Measurements from ENCODE around the gene CYB5R3. TPM values are rescaled to one million over a fixed set of nuclear protein-coding genes. Genes with fewer than 3 reads are reported as not detected.

Gene CYB5R3
- polyA plus RNA-seq, 1 of the 3 experiments (the other 2 are of a cell fraction): 106 TPM

DNA sequence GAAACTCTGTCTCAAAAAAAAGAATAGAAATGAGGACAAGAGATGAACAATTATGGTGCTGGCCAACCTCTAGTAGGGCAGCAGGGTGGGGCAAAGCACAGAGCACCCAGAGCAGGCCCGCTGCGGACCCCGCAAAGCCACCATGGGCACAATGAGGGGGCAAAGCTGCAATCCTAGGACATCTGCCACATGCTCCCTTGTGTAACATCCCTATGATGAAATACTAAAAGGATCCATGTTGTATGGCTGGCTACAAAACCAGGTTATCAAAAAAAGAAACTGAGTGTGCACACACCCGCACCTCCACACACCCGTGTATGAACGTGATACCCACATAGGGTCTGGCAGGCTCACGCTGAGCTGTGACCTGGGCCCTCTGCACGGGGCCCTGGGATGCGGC lies 16.2 kb downstream of the CYB5R3 start:
- no peaks in the 10 kb centered on the region for H3K27me3 ChIP-seq (ENCODE audit: insufficient read depth)
- no peak overlapping the region for H3K4me2 ChIP-seq
- no peaks in the 10 kb centered on the region for H4K20me1 ChIP-seq (ENCODE audit: insufficient read depth)
- WGBS (ENCODE audit: low lambda C conversion rate): 98% methylated on average over 6 of the region's 9 CpGs
- no peak overlapping the region for H2AFZ ChIP-seq (ENCODE audit: low read depth)
- no peak for DNase-seq
- no peaks in the 10 kb centered on the region for H3K9me2 ChIP-seq
- peaks cover 23% of the 10 kb centered on the region for H3K79me2 ChIP-seq (ENCODE audit: insufficient read depth)
- peaks cover 5% of the 10 kb centered on the region for H3F3A ChIP-seq (replicated peaks; ENCODE audit: insufficient read depth)
- TF ChIP-seq POLR2AphosphoS5 (IDR thresholded peaks at IDR 0.05; ENCODE audit: low read depth, low read length) (no peak), FOXM1 (IDR thresholded peaks at IDR 0.05; ENCODE audit: low read depth) (no peak), GATA2 (CRISPR knock-in tag; IDR thresholded peaks at IDR 0.05) (no peak), JUND (IDR thresholded peaks at IDR 0.05) (no peak), RCOR1 (IDR thresholded peaks at IDR 0.05; ENCODE audit: low read length) (no peak), YY1 (IDR thresholded peaks at IDR 0.05; ENCODE audit: low read depth) (no peak), MXI1 (IDR thresholded peaks at IDR 0.05; ENCODE audit: low read depth, low read length) (no peak), NFIC (IDR thresholded peaks at IDR 0.05; ENCODE audit: borderline replicate concordance) (no peak), FOXJ3 (CRISPR knock-in tag; IDR thresholded peaks at IDR 0.05) (no peak), RAD21 (IDR thresholded peaks at IDR 0.05; ENCODE audit: low read length) (no peak), NRF1 (IDR thresholded peaks at IDR 0.05; ENCODE audit: low read depth, low read length) (no peak), TEAD4 (IDR thresholded peaks at IDR 0.05; ENCODE audit: borderline replicate concordance, insufficient read depth) (no peak), SIN3A (IDR thresholded peaks at IDR 0.05; ENCODE audit: borderline replicate concordance, low read depth, low read length) (no peak), GABPA (IDR thresholded peaks at IDR 0.05; ENCODE audit: low read depth) (no peak), RXRA (IDR thresholded peaks at IDR 0.05; ENCODE audit: borderline replicate concordance, low read depth) (no peak)
- TF ChIP-seq, protein P1, sequence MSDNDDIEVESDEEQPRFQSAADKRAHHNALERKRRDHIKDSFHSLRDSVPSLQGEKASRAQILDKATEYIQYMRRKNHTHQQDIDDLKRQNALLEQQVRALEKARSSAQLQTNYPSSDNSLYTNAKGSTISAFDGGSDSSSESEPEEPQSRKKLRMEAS (IDR thresholded peaks at IDR 0.05; ENCODE audit: low read depth): no peak
- TF ChIP-seq, protein P2, sequence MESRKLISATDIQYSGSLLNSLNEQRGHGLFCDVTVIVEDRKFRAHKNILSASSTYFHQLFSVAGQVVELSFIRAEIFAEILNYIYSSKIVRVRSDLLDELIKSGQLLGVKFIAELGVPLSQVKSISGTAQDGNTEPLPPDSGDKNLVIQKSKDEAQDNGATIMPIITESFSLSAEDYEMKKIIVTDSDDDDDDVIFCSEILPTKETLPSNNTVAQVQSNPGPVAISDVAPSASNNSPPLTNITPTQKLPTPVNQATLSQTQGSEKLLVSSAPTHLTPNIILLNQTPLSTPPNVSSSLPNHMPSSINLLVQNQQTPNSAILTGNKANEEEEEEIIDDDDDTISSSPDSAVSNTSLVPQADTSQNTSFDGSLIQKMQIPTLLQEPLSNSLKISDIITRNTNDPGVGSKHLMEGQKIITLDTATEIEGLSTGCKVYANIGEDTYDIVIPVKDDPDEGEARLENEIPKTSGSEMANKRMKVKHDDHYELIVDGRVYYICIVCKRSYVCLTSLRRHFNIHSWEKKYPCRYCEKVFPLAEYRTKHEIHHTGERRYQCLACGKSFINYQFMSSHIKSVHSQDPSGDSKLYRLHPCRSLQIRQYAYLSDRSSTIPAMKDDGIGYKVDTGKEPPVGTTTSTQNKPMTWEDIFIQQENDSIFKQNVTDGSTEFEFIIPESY (IDR thresholded peaks at IDR 0.05; ENCODE audit: borderline replicate concordance, low read depth): no peak
- no peak overlapping the region for H3K9ac ChIP-seq
- H3K4me3 ChIP-seq (ENCODE audit: low read depth in 2 of 2, low read length in 1 of 2): no peak overlapping the region
- H3K4me1 ChIP-seq (ENCODE audit: control insufficient read depth in 1 of 2, insufficient read depth in 2 of 2, low read depth in 1 of 2, low read length in 1 of 2): no peaks in the 10 kb centered on the region
- no peak overlapping the region for H3K27ac ChIP-seq (ENCODE audit: low read depth in 2 of 2, low read length in 1 of 2)
- ChIA-PET CTCF (interaction anchor here (1.1 to 1.4 kb wide), 3 partner anchors 10 to 21 kb away, joined by 3 to 4 read pairs (median 3); no protein-coding TSS in a partner anchor), POLR2A (no interaction called here)
- H3K9me3 ChIP-seq: no peaks in the 10 kb centered on the region
- H3K36me3 ChIP-seq (replicated peaks in 1 of 2; ENCODE audit: control insufficient read depth in 1 of 2, insufficient read depth in 2 of 2, low read length in 1 of 2): peaks cover 0 to 2% of the 10 kb centered on the region in 2 experiments

DNA sequence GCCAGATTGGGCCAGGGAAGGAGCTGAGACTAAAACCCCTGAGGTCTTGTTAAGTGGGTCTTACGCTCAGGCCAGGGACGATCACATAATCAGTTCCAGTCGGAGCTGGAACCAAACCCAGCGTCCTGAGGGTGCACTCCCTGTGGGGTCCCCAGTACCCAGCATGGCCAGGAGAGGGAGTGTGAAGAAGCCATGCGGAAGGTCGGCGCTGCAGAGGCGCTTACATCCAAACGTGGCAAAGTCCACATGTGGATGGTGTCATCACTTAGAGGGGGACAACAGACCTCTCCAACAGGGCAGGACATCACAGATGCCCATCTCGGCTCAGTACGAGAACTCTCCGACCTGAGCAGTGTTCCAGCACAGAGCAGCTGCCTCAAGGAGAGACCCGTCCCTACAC lies 17.1 kb downstream of the CYB5R3 start:
- Histone ChIP-seq H3K27me3 (ENCODE audit: insufficient read depth) (no peaks in the 10 kb centered on the region), H3K4me1 (ENCODE audit: control insufficient read depth in 1 of 2, insufficient read depth in 2 of 2, low read depth in 1 of 2, low read length in 1 of 2) (no peaks in the 10 kb centered on the region), H3K36me3 (replicated peaks in 1 of 2; ENCODE audit: control insufficient read depth in 1 of 2, insufficient read depth in 2 of 2, low read length in 1 of 2) (peaks cover 0 to 2% of the 10 kb centered on the region in 2 experiments), H3K79me2 (ENCODE audit: insufficient read depth) (peaks cover 14% of the 10 kb centered on the region; the same call in 1 of the 2 replicates), H3K9me3 (no peaks in the 10 kb centered on the region), H3K27ac (ENCODE audit: low read depth in 2 of 2, low read length in 1 of 2) (no peak overlapping the region), H2AFZ (ENCODE audit: low read depth) (no peak overlapping the region), H3K4me2 (no peak overlapping the region), H3K9ac (no peak overlapping the region), H3K4me3 (ENCODE audit: low read depth in 2 of 2, low read length in 1 of 2) (no peak overlapping the region), H3F3A (replicated peaks; ENCODE audit: insufficient read depth) (peaks cover 5% of the 10 kb centered on the region), H3K9me2 (no peaks in the 10 kb centered on the region), H4K20me1 (ENCODE audit: insufficient read depth) (no peaks in the 10 kb centered on the region)
- POLR2A ChIA-PET: no interaction called here
- peak; percentile 44 for DNase-seq
- CTCF ChIA-PET: interaction anchor here (1.4 kb wide), 2 partner anchors 11 to 22 kb away, joined by 3 to 4 read pairs; no protein-coding TSS in a partner anchor
- 80% methylated on average over 7 of the region's 13 CpGs for WGBS (ENCODE audit: low lambda C conversion rate)
- no peak for TF ChIP-seq TAF1 (IDR thresholded peaks at IDR 0.05; ENCODE audit: borderline replicate concordance, low read depth, low read length)
- TF ChIP-seq YY1 (IDR thresholded peaks at IDR 0.05; ENCODE audit: low read depth): no peak
- TF ChIP-seq TEAD4 (IDR thresholded peaks at IDR 0.05; ENCODE audit: borderline replicate concordance, insufficient read depth): no peak
- TF ChIP-seq, protein P3, sequence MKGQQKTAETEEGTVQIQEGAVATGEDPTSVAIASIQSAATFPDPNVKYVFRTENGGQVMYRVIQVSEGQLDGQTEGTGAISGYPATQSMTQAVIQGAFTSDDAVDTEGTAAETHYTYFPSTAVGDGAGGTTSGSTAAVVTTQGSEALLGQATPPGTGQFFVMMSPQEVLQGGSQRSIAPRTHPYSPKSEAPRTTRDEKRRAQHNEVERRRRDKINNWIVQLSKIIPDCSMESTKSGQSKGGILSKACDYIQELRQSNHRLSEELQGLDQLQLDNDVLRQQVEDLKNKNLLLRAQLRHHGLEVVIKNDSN (IDR thresholded peaks at IDR 0.05; ENCODE audit: borderline replicate concordance, low read depth): no peak
- TF ChIP-seq, protein P4, sequence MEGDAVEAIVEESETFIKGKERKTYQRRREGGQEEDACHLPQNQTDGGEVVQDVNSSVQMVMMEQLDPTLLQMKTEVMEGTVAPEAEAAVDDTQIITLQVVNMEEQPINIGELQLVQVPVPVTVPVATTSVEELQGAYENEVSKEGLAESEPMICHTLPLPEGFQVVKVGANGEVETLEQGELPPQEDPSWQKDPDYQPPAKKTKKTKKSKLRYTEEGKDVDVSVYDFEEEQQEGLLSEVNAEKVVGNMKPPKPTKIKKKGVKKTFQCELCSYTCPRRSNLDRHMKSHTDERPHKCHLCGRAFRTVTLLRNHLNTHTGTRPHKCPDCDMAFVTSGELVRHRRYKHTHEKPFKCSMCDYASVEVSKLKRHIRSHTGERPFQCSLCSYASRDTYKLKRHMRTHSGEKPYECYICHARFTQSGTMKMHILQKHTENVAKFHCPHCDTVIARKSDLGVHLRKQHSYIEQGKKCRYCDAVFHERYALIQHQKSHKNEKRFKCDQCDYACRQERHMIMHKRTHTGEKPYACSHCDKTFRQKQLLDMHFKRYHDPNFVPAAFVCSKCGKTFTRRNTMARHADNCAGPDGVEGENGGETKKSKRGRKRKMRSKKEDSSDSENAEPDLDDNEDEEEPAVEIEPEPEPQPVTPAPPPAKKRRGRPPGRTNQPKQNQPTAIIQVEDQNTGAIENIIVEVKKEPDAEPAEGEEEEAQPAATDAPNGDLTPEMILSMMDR (IDR thresholded peaks at IDR 0.05): peak; percentile 37

All from SK-N-SH (cell line).